Stimulated activated CD8-positive, alpha-beta memory T cell treated with anti-CD3 and anti-CD28 coated beads, Interleukin-12 subunit alpha, Interleukin-12 subunit beta, amount 100 ng/mL, for 4 hours (primary cell): ENCODE results near the gene IL1RAP.
A peak's percentile ranks its signal among the peaks of the same experiment; 100 is the strongest.

ENCODE experiments used
- DNase-seq: peaks from one replicate; pipeline ENCODE4 v3.0.0-alpha.2; 2020; ENCODE audit warnings: low read depth

Gene IL1RAP

GRCh38 chr3:190542846-190543245 is 29.0 kb downstream of the IL1RAP start:
- no peak for DNase-seq

DNA sequence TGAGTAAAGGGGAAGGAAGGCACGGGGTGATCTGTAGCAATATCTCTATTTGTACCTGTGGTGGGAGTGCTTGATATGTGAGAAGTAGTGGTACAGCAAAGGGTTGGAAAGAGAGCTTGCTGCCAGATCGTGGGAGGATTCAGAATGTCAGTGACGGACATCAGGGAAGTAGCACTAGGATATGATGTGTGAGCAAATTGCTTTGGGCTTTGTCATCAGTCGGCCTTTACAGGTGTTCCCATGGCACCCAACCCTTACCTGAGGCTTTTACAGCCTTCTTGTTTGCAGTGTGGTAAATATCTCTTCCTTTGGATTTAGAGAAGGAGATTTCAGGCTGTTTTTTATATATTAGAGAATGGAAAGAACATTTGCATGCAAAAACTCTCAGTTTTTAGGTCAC is 29.8 kb downstream of the IL1RAP start:
- DNase-seq = no peak

DNA sequence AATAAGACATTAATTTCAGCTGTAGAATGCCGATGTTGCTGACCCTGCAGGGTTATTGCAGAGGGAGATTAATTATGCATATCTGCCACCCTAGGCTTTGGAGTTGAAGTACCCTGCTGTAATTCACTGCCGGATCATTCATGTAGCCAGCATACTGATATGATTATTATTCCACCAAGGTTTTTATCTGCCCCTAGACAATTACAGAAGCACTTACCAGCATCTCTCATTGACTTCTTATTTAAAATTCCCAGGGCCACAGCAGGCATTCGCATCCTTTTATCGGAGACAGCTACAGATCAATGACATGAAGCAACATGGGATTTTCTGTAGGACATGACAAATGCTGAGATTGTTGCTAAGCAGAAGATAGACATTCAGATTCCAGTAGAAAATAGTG is 31.3 kb downstream of the IL1RAP start:
- DNase-seq = no peak

- DNase-seq = no peak
Measured at GRCh38 chr3:190546881-190547510, 33.1 kb downstream of the IL1RAP start.

DNA sequence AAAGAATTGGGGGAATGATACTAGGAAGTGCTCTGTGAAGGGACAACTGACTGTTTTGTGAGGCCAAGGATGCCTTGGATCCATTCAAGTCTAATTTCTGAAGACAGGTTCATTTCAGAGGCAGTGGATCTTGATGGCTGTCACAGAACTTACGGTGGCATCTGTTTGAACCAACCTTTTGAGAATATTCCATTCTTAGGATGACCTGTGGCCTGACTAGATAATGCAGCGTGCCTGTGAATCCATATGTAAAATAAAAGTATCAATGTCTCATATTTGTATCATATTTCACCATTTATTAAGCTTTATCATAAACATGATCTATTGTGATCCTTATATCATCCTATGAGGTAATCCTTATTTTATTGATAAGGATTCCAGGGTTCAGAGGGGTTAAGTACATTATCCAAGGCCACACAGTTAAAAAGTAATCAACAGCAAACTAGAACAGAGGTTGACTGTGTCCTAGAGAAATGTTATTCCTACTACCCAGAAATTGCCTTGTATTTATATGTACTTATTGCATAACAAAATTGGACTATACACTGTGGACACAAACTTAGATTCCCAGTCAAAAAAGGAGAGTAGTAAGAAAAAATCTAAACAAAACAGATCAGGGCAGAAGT is 34.3 kb downstream of the IL1RAP start:
- no peak for DNase-seq

DNA sequence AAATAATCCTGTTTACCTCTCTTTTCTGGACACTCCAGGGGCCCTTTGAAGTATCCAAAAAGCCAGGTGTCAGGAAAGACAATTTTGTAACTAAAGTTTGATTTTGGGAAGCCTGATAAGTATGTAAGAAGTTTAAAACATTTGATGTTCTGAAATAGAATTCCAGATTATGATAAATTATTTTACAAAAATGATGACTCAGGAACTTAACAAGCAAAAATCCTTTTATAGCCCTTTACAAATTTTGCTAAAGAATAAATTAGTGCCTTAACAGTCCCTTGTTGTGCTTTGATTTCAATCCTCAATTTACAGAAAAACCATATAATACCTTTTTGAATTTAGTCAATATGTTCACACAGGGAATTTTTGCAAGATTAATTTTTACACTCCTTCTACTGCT is 38.1 kb downstream of the IL1RAP start:
- no peak for DNase-seq

DNA sequence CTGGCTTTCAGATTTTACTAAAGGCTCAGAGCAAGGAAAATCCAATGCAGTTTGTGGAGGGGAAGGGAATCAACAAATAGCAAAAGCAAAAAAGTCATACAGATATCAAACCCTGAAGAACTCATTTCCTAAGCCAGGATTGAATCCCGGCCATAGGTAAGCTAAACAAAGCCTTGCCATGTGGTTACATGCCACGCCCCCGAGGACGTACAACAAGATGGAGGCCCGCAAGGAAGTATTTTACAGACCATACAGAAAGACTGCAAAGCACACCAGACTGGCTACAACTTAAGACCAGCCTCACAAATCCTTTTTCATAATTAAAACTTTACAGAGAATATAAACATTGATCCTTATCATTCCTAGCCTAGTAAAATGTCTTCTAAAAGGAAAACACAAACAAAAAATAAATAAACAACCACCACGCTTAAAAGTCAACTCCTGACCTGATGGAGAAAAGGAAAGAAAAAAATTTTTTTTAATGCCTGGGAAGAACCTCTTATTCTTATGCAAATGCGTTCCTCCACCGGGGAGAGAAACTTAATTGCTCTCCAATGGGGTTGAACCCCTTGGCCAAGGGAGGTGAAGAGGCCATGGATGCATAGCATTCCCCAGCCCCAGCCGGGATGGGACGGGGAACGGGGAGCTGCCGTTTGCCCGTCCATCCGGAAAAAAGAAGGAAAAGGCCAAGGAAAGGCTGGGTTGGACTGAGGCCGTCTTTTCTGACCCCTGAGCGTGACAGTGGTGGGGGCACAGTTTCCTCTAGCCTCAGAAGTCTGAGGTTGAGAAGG is 39.3 kb downstream of the IL1RAP start:
- DNase-seq = no peak

DNA sequence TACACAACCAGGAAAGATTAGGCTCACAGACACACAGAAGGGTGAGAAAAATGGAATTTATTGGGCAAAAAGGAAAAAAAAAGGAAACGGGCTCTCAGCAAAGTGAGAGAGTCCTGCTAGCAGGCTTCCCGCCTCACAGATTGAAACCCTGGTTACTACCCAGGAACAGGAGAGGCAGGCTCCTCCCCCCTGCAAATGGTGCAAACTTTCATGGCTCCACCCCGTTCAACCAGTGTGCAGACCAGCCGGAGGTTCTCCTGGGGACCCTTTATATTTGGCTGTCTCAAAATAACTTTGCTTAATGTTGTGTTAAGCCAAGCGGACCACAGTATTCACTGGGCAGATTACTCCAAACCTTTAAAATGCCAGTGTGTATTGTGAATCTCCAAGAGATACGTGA is 40.3 kb downstream of the IL1RAP start:
- DNase-seq = no peak

GRCh38 chr3:190556351-190556750 is 42.5 kb downstream of the IL1RAP start:
- no peak for DNase-seq

GRCh38 chr3:190557296-190557695 is 43.4 kb downstream of the IL1RAP start:
- no peak for DNase-seq

GRCh38 chr3:190558316-190558715 is 44.4 kb downstream of the IL1RAP start:
- no peak for DNase-seq

GRCh38 chr3:190558796-190559195 is 44.9 kb downstream of the IL1RAP start:
- no peak for DNase-seq

- no peak for DNase-seq
Measured at GRCh38 chr3:190560013-190560895, 46.4 kb downstream of the IL1RAP start.

- no peak for DNase-seq
Measured at GRCh38 chr3:190562866-190563510, 49.1 kb downstream of the IL1RAP start.

- no peak for DNase-seq
Measured at GRCh38 chr3:190564175-190564574, 50.3 kb downstream of the IL1RAP start.

- DNase-seq = peak; percentile 1
Measured at GRCh38 chr3:190566043-190566933, 52.4 kb downstream of the IL1RAP start.

DNA sequence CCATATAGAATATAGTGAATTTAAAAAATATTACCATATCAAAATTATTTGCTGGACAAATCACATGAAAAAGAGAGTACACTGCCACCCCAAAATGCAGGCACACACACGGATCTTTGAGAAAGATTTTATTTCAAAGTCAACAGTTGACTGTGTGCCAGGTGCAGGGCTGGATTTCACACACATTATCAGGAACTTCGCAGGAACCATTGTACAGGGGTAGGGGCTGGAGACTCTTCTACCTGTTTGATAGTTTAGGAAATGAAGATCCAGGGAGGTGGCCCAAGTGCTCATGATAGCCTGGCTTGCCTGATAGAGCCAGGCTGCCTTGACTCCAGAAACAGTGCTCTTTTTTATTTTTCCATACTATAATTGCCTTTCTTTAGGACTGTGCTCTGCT is 54.2 kb downstream of the IL1RAP start:
- DNase-seq = no peak

DNA sequence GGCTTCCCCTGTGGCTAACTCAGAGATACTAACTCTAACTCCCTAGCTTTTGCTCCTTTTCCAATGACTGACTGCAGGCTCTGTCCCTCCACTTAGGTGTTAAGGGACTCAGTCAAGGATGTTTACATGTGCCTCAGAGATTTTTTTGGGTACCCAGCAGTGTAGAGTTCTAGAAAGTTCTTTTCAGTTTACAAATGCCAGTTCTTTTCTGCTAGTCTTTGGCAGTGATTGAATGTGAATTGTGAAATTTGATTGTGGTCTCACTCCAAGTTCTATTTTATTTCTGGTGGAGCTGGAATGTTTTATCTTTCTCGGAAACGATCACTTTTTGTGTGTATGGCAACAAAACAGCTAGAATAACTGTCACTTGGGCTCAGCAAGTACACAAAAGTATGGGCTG is 60.6 kb downstream of the IL1RAP start:
- no peak for DNase-seq

- DNase-seq = no peak
Measured at GRCh38 chr3:190575437-190576185, 61.7 kb downstream of the IL1RAP start.

GRCh38 chr3:190577225-190577624 is 63.3 kb downstream of the IL1RAP start:
- no peak for DNase-seq
